GM18505 (cell line): Measurements from ENCODE around the gene RPL5.

Experiments used
- ATAC-seq: cut with Tn5 transposase; IDR thresholded peaks from one replicate; pipeline ENCODE4 v1.9.1; 2021; ENCODE audit not compliant: unreplicated experiment
- POLR2A ChIP-seq: IDR thresholded peaks from 4 replicates; pipeline ENCODE4 v1.6.1; 2011; ENCODE audit warnings: borderline replicate concordance; ENCODE audit not compliant: insufficient read depth, insufficient read length; ENCODE audit errors: extremely low read depth

Gene RPL5

GRCh38 chr1:92833840-92834239, 2.0 kb downstream of the RPL5 start:
- no peak for TF ChIP-seq POLR2A
- ATAC-seq = no peak

DNA sequence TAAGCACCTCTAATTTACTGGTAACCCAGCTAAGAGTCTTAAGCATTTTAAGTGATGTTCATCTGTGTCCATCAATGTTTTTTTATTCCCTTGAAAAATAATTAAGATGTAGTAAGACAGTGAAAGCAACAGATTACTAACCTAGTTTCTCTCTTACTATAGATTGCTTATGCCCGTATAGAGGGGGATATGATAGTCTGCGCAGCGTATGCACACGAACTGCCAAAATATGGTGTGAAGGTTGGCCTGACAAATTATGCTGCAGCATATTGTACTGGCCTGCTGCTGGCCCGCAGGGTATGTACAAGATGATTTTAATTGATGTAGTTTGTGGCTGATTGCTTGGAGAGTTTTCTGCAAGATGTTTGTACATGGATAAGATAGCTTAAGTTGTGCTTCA, 2.8 kb downstream of the RPL5 start:
- no peak for ATAC-seq
- no peak for TF ChIP-seq POLR2A

DNA sequence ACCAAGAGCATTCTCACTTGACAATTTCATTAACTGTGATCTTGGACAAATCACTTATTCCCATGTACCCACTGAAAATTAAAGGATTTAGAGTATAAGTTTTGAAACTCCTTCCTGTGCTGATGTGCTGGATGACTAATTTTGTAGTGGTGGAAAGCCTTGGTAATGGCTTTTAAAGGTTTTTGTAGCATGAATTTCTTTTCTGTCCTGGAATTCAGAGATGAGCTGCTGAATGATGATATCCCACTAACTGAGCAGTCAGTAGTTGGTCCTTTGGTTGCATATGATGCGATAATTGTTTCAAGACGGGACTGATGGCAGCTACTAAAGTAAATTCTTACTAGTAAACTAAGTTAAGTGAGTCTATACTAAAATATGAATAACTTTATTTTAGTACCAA, 5.2 kb downstream of the RPL5 start:
- no peak for TF ChIP-seq POLR2A
- ATAC-seq = no peak

- ATAC-seq = no peak
- no peak for TF ChIP-seq POLR2A
These were observed 6.7 kb downstream of the RPL5 start for GRCh38 chr1:92838519-92838918.

DNA sequence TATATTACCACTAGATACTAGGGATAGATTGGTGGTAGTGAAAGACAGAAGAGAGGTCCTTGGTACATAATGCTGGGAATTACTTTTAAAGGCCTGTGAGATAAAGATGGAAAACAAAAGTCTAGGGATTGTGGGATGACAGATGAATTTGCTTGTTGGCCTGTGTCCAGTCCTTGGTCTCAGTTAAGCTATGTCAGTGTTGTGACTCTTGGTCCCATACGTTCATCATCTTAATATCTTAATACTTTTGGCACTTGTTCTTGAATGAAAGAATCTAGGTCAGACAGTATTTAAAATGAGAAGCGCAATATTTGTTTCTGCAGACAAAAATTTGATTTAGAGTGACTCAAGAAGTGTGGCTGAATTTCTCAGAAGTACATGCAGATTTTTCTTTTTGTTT, 7.6 kb downstream of the RPL5 start:
- no peak for ATAC-seq
- no peak for TF ChIP-seq POLR2A

GRCh38 chr1:92840600-92840999, 8.8 kb downstream of the RPL5 start:
- no peak for ATAC-seq
- TF ChIP-seq POLR2A = no peak

- TF ChIP-seq POLR2A = no peak
- no peak for ATAC-seq
These were observed 10.5 kb downstream of the RPL5 start for GRCh38 chr1:92842082-92843045.

DNA sequence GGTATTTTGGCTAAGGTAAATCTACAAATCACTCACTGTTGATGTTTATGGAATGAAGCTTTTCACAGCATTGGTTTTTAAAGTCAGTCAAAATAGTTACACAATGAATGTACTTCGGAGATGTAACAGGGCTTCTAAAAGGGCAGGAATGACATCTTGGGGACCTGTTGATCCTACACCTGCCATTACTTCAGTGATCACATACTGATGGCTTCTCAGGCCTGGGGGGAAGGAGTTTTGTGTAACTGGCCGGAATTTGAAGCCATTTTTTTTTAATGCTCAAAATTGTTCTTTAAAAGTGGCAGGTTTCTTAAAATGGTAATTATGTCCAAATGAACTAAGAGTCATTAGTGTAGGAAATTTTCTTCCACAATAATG, 11.2 kb downstream of the RPL5 start:
- ATAC-seq = no peak
- no peak for TF ChIP-seq POLR2A

DNA sequence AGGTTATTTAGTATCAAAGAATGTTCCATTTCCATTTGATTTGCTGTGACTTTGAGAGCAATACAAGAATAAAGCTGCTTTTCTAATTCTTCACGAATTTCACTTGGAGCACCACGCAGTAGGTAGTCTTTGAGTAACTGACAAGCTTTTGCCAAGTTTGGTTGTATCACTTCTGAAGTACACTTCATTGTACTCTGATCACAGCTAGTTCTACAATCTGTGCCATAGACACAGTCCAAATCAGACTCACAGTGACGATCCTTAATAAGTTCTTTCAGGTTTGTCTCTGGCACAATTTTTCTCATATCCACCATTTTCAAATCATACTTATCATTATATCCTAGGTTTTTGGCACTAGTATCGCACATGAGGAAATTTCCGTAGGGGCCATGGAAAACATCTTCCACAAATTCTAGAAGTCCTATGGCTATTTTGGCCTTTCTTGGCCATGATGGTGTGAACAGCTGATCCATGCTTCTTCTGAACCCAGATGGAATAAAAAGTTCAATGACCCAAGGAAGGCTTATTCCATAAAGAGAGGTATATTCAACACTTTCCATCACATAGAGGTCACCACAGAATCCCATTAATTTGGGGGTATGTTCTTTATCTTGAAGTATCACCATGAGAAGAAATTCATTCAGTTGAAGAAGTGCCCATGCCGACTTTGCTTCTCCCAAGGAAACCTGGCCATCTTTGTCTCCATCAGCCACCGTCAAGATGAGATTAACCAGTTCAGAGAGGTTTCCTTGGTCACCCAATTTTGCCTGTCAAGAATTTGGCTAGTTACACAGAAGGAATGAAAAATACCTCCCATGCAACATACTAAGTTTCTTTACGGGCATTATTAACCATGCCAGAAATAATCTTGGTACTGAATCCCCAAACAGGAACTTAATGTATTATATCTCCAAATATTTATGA, 11.9 kb downstream of the RPL5 start:
- ATAC-seq = no peak
- TF ChIP-seq POLR2A = no peak

- no peak for ATAC-seq
- TF ChIP-seq POLR2A = no peak
These were observed 12.6 kb downstream of the RPL5 start for GRCh38 chr1:92844439-92844838.

- TF ChIP-seq POLR2A = no peak
- no peak for ATAC-seq
These were observed 14.1 kb downstream of the RPL5 start for GRCh38 chr1:92845908-92846307.

- no peak for TF ChIP-seq POLR2A
- ATAC-seq = no peak
These were observed 16.4 kb downstream of the RPL5 start for GRCh38 chr1:92848201-92848600.

DNA sequence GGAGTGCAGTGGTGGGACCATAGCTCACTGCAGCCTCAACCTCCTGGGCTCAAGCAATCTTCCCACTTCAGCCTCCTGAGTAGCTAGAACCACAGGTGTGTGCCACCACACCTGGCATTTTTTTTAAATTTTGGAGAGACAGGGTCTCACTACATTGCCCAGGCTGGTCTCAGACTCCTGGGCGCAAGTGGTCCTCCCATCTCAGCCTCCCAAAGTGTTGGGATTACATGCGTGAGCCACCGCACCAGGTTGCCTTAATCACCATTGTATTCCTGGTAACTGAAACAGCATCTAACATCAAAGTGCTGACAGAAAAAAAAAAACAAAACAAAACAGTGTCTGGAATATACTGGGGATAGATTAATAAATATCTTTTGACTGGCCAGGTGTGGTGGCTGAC, 18.2 kb downstream of the RPL5 start:
- TF ChIP-seq POLR2A = no peak
- ATAC-seq = no peak

- ATAC-seq = no peak
- no peak for TF ChIP-seq POLR2A
These were observed 19.9 kb downstream of the RPL5 start for GRCh38 chr1:92851729-92852128.

DNA sequence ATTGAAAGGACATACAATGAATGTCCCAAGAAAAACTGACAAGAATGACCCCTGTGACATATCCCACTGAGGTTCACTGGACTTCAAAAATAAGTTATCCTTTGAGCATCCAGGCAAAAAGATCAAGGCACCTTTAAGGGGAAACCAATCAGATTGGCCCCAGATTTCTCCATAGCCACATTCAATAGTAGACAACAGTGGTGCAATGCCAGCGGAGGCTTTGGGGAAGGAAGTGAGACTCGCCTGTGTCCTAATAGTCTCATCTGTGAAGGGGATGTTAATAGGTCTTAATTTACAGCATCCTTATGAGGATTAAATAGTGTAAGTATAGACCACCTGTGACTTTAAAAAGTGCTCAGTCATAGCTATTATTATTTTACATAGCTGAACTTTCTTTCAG, 21.5 kb downstream of the RPL5 start:
- ATAC-seq = no peak
- no peak for TF ChIP-seq POLR2A
